Measurements from ENCODE around the gene DCXR. TPM values are rescaled to one million over a fixed set of nuclear protein-coding genes. Genes with fewer than 3 reads are reported as not detected.

Gene DCXR
- total and polyA plus RNA-seq, 2 of the 13 experiments (the other 11 are each of a cell fraction or from before 2014, with no cell fraction given) = 287 to 311 TPM

DNA sequence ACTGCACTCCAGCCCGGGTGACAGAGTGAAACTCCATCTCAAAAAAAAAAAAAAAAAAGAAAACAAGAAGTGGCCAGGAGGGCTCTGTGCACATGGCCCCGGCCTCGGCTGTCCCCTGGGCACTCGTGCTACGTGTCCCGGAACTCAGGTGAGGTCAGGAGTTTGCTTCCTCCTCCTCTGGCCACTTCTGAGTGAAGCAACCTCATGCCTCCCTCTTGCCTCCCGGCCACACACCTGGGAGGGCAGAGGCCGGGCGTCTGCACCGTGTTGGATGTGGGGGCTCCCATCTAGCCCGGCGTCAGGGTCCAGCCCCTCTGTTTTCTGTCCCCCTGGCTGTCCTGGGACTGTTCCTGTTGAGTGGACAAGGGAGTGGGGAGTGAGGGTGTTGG is 37.9 kb downstream of the DCXR start (continued):
- no peak for TF ChIP-seq DNMT1 (CRISPR knock-in tag; IDR thresholded peaks at IDR 0.05)
- TF ChIP-seq ZNF674 (CRISPR knock-in tag; IDR thresholded peaks at IDR 0.05; ENCODE audit: low read depth) = 0 out of 2 replicates have a peak, but pooled peaks have one; percentile 26
- TF ChIP-seq ZGPAT (CRISPR knock-in tag; IDR thresholded peaks at IDR 0.05) = no peak
- TF ChIP-seq, protein P1, sequence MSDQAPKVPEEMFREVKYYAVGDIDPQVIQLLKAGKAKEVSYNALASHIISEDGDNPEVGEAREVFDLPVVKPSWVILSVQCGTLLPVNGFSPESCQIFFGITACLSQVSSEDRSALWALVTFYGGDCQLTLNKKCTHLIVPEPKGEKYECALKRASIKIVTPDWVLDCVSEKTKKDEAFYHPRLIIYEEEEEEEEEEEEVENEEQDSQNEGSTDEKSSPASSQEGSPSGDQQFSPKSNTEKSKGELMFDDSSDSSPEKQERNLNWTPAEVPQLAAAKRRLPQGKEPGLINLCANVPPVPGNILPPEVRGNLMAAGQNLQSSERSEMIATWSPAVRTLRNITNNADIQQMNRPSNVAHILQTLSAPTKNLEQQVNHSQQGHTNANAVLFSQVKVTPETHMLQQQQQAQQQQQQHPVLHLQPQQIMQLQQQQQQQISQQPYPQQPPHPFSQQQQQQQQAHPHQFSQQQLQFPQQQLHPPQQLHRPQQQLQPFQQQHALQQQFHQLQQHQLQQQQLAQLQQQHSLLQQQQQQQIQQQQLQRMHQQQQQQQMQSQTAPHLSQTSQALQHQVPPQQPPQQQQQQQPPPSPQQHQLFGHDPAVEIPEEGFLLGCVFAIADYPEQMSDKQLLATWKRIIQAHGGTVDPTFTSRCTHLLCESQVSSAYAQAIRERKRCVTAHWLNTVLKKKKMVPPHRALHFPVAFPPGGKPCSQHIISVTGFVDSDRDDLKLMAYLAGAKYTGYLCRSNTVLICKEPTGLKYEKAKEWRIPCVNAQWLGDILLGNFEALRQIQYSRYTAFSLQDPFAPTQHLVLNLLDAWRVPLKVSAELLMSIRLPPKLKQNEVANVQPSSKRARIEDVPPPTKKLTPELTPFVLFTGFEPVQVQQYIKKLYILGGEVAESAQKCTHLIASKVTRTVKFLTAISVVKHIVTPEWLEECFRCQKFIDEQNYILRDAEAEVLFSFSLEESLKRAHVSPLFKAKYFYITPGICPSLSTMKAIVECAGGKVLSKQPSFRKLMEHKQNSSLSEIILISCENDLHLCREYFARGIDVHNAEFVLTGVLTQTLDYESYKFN (CRISPR knock-in tag; conservative IDR thresholded peaks at IDR 0.05) = no peak
- no peak for TF ChIP-seq ATF7-NPFF (CRISPR knock-in tag; IDR thresholded peaks at IDR 0.05; ENCODE audit: low read depth)
- TF ChIP-seq, protein P2, sequence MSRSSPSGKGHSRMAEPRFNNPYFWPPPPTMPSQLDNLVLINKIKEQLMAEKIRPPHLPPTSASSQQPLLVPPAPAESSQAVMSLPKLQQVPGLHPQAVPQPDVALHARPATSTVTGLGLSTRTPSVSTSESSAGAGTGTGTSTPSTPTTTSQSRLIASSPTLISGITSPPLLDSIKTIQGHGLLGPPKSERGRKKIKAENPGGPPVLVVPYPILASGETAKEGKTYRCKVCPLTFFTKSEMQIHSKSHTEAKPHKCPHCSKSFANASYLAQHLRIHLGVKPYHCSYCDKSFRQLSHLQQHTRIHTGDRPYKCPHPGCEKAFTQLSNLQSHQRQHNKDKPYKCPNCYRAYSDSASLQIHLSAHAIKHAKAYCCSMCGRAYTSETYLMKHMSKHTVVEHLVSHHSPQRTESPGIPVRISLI (CRISPR knock-in tag; IDR thresholded peaks at IDR 0.05; ENCODE audit: borderline replicate concordance) = peak; percentile 77; the same call in 1 of the 2 replicates
- TF ChIP-seq ZNF776 (CRISPR knock-in tag; IDR thresholded peaks at IDR 0.05) = 0 out of 2 replicates have a peak, but pooled peaks have one; percentile 58
- TF ChIP-seq, protein P3, sequence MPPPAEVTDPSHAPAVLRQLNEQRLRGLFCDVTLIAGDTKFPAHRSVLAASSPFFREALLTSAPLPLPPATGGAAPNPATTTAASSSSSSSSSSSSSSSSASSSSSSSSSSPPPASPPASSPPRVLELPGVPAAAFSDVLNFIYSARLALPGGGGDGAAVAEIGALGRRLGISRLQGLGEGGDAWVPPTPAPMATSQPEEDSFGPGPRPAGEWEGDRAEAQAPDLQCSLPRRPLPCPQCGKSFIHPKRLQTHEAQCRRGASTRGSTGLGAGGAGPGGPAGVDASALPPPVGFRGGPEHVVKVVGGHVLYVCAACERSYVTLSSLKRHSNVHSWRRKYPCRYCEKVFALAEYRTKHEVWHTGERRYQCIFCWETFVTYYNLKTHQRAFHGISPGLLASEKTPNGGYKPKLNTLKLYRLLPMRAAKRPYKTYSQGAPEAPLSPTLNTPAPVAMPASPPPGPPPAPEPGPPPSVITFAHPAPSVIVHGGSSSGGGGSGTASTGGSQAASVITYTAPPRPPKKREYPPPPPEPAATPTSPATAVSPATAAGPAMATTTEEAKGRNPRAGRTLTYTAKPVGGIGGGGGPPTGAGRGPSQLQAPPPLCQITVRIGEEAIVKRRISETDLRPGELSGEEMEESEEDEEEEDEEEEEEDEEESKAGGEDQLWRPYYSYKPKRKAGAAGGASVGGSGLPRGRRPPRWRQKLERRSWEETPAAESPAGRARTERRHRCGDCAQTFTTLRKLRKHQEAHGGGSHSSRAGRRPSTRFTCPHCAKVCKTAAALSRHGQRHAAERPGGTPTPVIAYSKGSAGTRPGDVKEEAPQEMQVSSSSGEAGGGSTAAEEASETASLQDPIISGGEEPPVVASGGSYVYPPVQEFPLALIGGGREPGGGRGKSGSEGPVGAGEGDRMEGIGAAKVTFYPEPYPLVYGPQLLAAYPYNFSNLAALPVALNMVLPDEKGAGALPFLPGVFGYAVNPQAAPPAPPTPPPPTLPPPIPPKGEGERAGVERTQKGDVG (CRISPR knock-in tag; IDR thresholded peaks at IDR 0.05; ENCODE audit: borderline replicate concordance) = no peak
- TF ChIP-seq, protein P4, sequence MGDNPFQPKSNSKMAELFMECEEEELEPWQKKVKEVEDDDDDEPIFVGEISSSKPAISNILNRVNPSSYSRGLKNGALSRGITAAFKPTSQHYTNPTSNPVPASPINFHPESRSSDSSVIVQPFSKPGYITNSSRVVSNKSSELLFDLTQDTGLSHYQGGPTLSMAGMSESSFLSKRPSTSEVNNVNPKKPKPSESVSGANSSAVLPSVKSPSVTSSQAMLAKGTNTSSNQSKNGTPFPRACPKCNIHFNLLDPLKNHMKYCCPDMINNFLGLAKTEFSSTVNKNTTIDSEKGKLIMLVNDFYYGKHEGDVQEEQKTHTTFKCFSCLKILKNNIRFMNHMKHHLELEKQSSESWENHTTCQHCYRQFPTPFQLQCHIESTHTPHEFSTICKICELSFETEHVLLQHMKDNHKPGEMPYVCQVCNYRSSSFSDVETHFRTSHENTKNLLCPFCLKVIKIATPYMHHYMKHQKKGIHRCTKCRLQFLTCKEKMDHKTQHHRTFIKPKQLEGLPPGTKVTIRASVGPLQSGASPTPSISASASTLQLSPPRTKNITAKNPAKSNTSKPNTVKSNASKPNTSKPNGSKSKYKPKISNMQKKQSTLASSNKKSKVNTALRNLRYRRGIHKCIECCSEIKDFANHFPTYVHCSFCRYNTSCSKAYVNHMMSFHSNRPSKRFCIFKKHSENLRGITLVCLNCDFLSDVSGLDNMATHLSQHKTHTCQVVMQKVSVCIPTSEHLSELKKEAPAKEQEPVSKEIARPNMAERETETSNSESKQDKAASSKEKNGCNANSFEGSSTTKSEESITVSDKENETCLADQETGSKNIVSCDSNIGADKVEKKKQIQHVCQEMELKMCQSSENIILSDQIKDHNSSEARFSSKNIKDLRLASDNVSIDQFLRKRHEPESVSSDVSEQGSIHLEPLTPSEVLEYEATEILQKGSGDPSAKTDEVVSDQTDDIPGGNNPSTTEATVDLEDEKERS (CRISPR knock-in tag; IDR thresholded peaks at IDR 0.05) = no peak
- no peak; the same call in 1 of the 2 replicates for TF ChIP-seq ZNF629 (CRISPR knock-in tag; conservative IDR thresholded peaks at IDR 0.05)
- TF ChIP-seq, protein P5, sequence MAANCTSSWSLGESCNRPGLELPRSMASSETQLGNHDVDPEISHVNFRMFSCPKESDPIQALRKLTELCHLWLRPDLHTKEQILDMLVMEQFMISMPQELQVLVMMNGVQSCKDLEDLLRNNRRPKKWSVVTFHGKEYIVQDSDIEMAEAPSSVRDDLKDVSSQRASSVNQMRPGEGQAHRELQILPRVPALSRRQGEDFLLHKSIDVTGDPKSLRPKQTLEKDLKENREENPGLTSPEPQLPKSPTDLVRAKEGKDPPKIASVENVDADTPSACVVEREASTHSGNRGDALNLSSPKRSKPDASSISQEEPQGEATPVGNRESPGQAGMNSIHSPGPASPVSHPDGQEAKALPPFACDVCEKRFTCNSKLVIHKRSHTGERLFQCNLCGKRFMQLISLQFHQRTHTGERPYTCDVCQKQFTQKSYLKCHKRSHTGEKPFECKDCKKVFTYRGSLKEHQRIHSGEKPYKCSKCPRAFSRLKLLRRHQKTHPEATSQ (CRISPR knock-in tag; IDR thresholded peaks at IDR 0.05; ENCODE audit: borderline replicate concordance) = no peak
- no peak for TF ChIP-seq SMYD3 (CRISPR knock-in tag; IDR thresholded peaks at IDR 0.05)
- TF ChIP-seq GZF1 (CRISPR knock-in tag; IDR thresholded peaks at IDR 0.05) = no peak
- no peak for TF ChIP-seq ZNF432 (CRISPR knock-in tag; IDR thresholded peaks at IDR 0.05; ENCODE audit: borderline replicate concordance)
